ENCODE data around the gene C5orf22.

The C5orf22 gene

DNA sequence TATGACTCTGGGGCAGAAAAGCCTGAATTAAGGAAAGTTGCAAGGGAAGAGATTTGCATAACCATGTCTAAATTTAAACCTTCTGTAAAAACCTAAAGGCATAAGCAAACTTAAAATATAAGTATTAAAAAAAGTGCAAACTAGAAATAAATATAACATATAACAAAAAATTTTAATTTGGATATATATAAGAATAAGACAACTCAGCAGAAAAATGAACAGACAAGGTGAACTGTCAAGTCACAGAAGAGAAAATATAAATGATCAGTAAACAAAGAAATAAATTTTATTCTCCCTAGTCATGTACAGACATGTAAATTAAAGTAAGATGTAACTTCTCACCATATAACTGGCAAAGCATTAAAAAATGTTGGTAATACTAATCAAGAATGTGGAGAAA lies 37.0 kb downstream of the C5orf22 start:
- H3K27ac ChIP-seq: no peak overlapping the region
- no peak for TF ChIP-seq CTCF (conservative IDR thresholded peaks at IDR 0.05)

GRCh38 chr5:31573494-31574142 lies 41.5 kb downstream of the C5orf22 start:
- no peak overlapping the region for H3K27ac ChIP-seq
- no peak for TF ChIP-seq CTCF (conservative IDR thresholded peaks at IDR 0.05)

DNA sequence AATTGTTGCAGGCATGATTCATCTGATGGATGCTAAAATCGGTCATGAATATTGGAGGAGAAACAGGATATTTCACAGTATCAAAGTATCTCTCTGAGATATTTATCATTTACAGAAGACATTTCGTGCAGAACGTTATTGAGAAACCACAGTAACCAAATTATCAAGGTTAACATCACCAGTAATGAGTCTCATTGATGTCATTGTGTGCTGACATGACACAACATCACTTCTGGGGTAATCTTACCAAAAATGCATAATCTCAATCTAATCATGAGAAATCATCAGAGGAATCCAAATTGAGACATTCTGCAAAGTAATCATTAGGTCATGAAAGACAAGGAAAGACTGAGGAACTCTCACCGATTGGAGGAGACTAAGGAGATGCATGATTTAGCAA lies 42.7 kb downstream of the C5orf22 start:
- no peak for TF ChIP-seq CTCF (conservative IDR thresholded peaks at IDR 0.05)
- H3K27ac ChIP-seq: no peak overlapping the region

DNA sequence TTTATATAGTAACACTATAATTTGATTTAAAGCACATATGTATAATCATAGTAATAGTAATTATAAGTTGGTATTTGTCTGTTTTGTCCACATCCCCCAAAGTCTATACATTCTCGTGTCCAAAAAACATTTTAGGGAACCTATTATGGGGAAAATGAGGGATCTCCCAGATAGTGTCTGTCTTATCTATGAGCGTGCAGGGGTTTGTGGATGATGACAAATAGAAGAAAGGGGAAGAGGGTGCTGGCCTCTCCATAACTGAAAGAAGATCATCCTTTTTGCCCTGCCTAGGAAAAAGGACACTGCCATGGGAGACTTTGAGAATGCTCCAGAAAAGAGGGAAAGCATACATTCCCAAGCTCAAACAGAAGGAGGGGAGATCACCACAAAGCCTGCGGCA lies 45.3 kb downstream of the C5orf22 start:
- no peak for TF ChIP-seq CTCF (conservative IDR thresholded peaks at IDR 0.05)
- H3K27ac ChIP-seq: no peak overlapping the region

- no peak for TF ChIP-seq CTCF (conservative IDR thresholded peaks at IDR 0.05)
- no peak overlapping the region for H3K27ac ChIP-seq
Measured at GRCh38 chr5:31579558-31579957, 47.5 kb downstream of the C5orf22 start.

DNA sequence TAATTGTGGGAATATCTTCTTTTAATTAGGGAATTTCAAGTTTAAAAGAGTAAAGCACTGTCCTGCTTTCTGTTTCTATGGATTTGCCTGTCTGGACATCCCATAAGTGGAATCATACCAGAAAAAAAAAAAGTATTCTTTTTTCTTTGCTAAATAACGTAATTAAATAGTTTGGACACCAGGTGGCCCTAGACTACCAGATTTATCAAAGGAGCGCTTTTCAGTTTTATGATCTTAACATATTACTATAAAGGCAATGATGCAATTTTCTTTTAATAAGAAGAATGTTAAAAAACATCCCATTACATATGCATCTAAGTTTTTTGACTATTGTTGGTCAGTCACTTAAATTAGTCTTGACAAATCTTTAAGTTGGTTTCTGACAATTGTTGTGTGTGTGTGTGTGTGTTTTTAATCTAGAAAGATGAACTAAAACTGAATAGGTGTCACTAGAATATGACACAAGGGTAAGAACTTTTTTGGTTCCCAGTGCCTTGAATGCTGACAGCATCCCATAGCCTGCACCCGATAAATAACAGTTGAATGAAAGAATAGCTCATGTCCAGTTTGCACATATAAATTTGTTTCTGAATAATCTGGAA lies 49.5 kb downstream of the C5orf22 start:
- peak; percentile 71 for TF ChIP-seq CTCF (conservative IDR thresholded peaks at IDR 0.05)
- H3K27ac ChIP-seq: no peak overlapping the region

- no peak overlapping the region for H3K27ac ChIP-seq
- TF ChIP-seq CTCF (conservative IDR thresholded peaks at IDR 0.05): no peak
Measured at GRCh38 chr5:31583129-31583528, 51.0 kb downstream of the C5orf22 start.

Measured in VCaP (cell line).